HepG2 (cell line): ENCODE data around the gene STARD10. TPM values are rescaled to one million over a fixed set of nuclear protein-coding genes. Genes with fewer than 3 reads are reported as not detected.

Experiments
- BCL3 ChIP-seq: sonication (generic); formaldehyde crosslinking; IDR thresholded peaks from 2 replicates; pipeline ENCODE4 v1.5.1; 2020; ENCODE audit warnings: mild to moderate bottlenecking, missing genetic modification reagents, moderate library complexity
- CEBPZ ChIP-seq: IDR thresholded peaks from 2 replicates; pipeline ENCODE4 v1.6.1; 2012; ENCODE audit warnings: low read length, improper control_type of control experiment
- ERF ChIP-seq: IDR thresholded peaks from 2 replicates; pipeline ENCODE4 v1.6.1; 2018; ENCODE audit warnings: missing biosample characterization, missing genetic modification reagents
- NFRKB ChIP-seq: fragments of 450-650 bp; IDR thresholded peaks from 2 replicates; pipeline ENCODE4 v1.6.1; 2017
- PLRG1 ChIP-seq: fragments of 450-650 bp; conservative IDR thresholded peaks from 2 replicates; pipeline ENCODE4 v1.6.1; 2016
- RFX5 ChIP-seq: IDR thresholded peaks from 2 replicates; pipeline ENCODE4 v1.6.1; 2011; ENCODE audit warnings: low read depth, low read length, improper control_type of control experiment
- SAP130 ChIP-seq: IDR thresholded peaks from 2 replicates; pipeline ENCODE4 v1.6.1; 2016; ENCODE audit warnings: low read depth
- SCMH1 ChIP-seq: sonication (generic); formaldehyde crosslinking; IDR thresholded peaks from 2 replicates; pipeline ENCODE4 v1.9.0; 2021; ENCODE audit warnings: missing genetic modification reagents, mild to moderate bottlenecking, borderline replicate concordance
- STAG1 ChIP-seq: sonication (generic); formaldehyde crosslinking; IDR thresholded peaks from 2 replicates; pipeline ENCODE4 v1.4.0; 2020; ENCODE audit warnings: missing genetic modification reagents
- TAF1 ChIP-seq: sonication (generic); formaldehyde crosslinking; IDR thresholded peaks from 2 replicates; pipeline ENCODE4 v1.4.0; 2020; ENCODE audit warnings: missing genetic modification reagents
- TFDP2 ChIP-seq: sonication (generic); formaldehyde crosslinking; IDR thresholded peaks from 2 replicates; pipeline ENCODE4 v1.4.0; 2020; ENCODE audit warnings: missing genetic modification reagents
- ZBTB1 ChIP-seq: sonication (generic); formaldehyde crosslinking; IDR thresholded peaks from 2 replicates; pipeline ENCODE4 v1.4.0; 2020; ENCODE audit warnings: missing genetic modification reagents, borderline replicate concordance
- ZNF17 ChIP-seq: sonication (generic); formaldehyde crosslinking; IDR thresholded peaks from 2 replicates; pipeline ENCODE4 v1.5.0; 2020; ENCODE audit warnings: mild to moderate bottlenecking, missing genetic modification reagents
- ZNF205 ChIP-seq: IDR thresholded peaks from 2 replicates; pipeline ENCODE4 v1.6.1; 2018; ENCODE audit warnings: missing biosample characterization, missing genetic modification reagents
- ZNF598 ChIP-seq: sonication (generic); formaldehyde crosslinking; IDR thresholded peaks from 2 replicates; pipeline ENCODE4 v1.5.1; 2020; ENCODE audit warnings: mild to moderate bottlenecking, missing genetic modification reagents, borderline replicate concordance
- ZNF703 ChIP-seq: sonication (generic); formaldehyde crosslinking; IDR thresholded peaks from 2 replicates; pipeline ENCODE4 v1.5.1; 2020; ENCODE audit warnings: missing genetic modification reagents, mild to moderate bottlenecking, moderate library complexity, borderline replicate concordance
- ZNF713 ChIP-seq: sonication (generic); formaldehyde crosslinking; IDR thresholded peaks from 2 replicates; pipeline ENCODE4 v1.4.0; 2020; ENCODE audit warnings: mild to moderate bottlenecking, missing genetic modification reagents
- ZNF720 ChIP-seq: sonication (generic); formaldehyde crosslinking; IDR thresholded peaks from 2 replicates; pipeline ENCODE4 v1.4.0; 2020; ENCODE audit warnings: missing genetic modification reagents
- polyA plus RNA-seq, 8 experiments: library from polyadenylated mRNA; depleted of rRNA in 3 of 8; stranded (reverse) in 7 of 8; unstranded in 1 of 8; fragments of >200 nt; fragmentation: Illumina TruSeq in 4 of 8; extraction: Trizol in 4 of 8; gene quantifications; 2 replicates each; pipeline versions ENCODE4 v1.2.1 to v1.2.3, GENCODE V29; 2011 to 2016; ENCODE audit warnings: low read depth in 4 of 8, missing spikeins in 1 of 8, mixed read lengths in 1 of 8; ENCODE audit not compliant: insufficient read depth in 1 of 8
- total RNA-seq, 5 experiments: library from RNA; depleted of rRNA; stranded (reverse); fragments of >200 nt; fragmentation: Illumina TruSeq; extraction: Trizol; gene quantifications; 2 replicates each; pipeline ENCODE4 v1.2.3, GENCODE V29; 2016; ENCODE audit warnings: low read depth in 1 of 5
- TF ChIP-seq, protein P1 (sequence below): sonication (generic); formaldehyde crosslinking; IDR thresholded peaks from 2 replicates; pipeline ENCODE4 v1.9.0; 2021; ENCODE audit warnings: missing genetic modification reagents, mild to moderate bottlenecking, borderline replicate concordance
- TF ChIP-seq, protein P2 (sequence below): sonication (generic); formaldehyde crosslinking; IDR thresholded peaks from 2 replicates; pipeline ENCODE4 v1.5.0; 2020; ENCODE audit warnings: missing genetic modification reagents

Gene STARD10
- total and polyA plus RNA-seq, 2 of the 13 experiments (the other 11 are each of a cell fraction or from before 2014, with no cell fraction given) = 260 to 341 TPM

GRCh38 chr11:72753341-72754148 is 40.3 kb downstream of the STARD10 start (continued):
- no peak for TF ChIP-seq ZBTB1 (CRISPR knock-in tag)
- no peak for TF ChIP-seq CEBPZ
- no peak for TF ChIP-seq SCMH1 (CRISPR knock-in tag)
- no peak for TF ChIP-seq ZNF205 (CRISPR knock-in tag)
- no peak for TF ChIP-seq PLRG1
- TF ChIP-seq ZNF720 (CRISPR knock-in tag) = no peak
- no peak for TF ChIP-seq TFDP2 (CRISPR knock-in tag)
- TF ChIP-seq RFX5 = no peak
- no peak for TF ChIP-seq BCL3 (CRISPR knock-in tag)
- no peak for TF ChIP-seq ZNF713
- no peak for TF ChIP-seq TAF1 (CRISPR knock-in tag)
- no peak for TF ChIP-seq NFRKB
- TF ChIP-seq, protein P1, sequence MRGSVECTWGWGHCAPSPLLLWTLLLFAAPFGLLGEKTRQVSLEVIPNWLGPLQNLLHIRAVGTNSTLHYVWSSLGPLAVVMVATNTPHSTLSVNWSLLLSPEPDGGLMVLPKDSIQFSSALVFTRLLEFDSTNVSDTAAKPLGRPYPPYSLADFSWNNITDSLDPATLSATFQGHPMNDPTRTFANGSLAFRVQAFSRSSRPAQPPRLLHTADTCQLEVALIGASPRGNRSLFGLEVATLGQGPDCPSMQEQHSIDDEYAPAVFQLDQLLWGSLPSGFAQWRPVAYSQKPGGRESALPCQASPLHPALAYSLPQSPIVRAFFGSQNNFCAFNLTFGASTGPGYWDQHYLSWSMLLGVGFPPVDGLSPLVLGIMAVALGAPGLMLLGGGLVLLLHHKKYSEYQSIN (CRISPR knock-in tag) = no peak
- TF ChIP-seq STAG1 = peak; percentile 69
- 0 out of 2 replicates have a peak, but pooled peaks have one; percentile 48 for TF ChIP-seq ERF
- TF ChIP-seq SAP130 = 0 out of 2 replicates have a peak, but pooled peaks have one; percentile 14
- no peak for TF ChIP-seq ZNF17 (CRISPR knock-in tag)
- no peak for TF ChIP-seq ZNF598 (CRISPR knock-in tag)
- no peak for TF ChIP-seq ZNF703
- TF ChIP-seq, protein P2, sequence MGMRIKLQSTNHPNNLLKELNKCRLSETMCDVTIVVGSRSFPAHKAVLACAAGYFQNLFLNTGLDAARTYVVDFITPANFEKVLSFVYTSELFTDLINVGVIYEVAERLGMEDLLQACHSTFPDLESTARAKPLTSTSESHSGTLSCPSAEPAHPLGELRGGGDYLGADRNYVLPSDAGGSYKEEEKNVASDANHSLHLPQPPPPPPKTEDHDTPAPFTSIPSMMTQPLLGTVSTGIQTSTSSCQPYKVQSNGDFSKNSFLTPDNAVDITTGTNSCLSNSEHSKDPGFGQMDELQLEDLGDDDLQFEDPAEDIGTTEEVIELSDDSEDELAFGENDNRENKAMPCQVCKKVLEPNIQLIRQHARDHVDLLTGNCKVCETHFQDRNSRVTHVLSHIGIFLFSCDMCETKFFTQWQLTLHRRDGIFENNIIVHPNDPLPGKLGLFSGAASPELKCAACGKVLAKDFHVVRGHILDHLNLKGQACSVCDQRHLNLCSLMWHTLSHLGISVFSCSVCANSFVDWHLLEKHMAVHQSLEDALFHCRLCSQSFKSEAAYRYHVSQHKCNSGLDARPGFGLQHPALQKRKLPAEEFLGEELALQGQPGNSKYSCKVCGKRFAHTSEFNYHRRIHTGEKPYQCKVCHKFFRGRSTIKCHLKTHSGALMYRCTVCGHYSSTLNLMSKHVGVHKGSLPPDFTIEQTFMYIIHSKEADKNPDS (CRISPR knock-in tag) = no peak
